ENCODE results near the gene PPL.
"Not testable (repeated sequence)": the region's sequence is repeated elsewhere in the genome, so short reads cannot be mapped to it uniquely, and the experiment has no call there.

Gene PPL

DNA sequence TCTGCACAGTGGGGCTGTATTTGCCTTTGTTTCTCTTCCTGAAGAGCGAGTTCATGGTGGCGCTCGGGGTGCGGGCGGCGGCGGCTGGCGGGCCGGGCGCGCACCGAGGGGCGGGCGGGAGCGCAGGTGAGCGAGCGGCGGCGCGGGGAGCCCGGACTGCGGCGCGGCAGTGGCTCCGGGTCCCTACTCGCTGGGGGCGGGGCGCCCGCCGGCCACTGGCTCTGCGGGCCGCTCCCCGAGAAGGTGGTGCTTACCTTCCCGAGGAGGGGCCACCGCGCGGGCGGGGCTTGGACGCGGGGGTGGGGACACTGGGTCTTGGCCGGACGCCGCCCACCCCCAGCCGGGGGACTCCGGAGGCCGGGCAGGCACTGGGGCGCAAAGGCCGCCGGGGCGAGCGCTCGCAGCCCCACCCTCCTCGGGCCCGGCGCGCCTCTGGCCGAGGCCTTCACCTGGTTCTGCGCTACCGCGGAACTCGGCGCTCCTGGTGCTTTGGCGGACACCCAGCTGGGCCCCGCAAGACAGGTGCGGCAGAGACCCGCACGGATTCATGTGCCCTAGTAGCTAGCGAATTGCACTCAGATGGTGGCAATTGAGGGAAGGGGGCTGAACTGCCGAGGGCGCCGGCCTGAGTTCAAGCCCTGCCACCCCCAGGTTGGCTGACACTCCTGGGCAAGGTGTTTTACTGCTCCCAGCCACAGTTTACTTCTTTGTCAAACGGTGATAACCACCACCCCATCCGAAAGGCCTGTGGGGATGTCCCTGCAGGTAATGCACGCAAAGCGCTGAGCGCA, at the start of gene PPL:
Gene PPL, minus strand, starts transcription at position 158 of the 791 bp plus-strand sequence. Its CDS starts 103 bp downstream, at position 55.
- DNase-seq: no peak

GRCh38 chr16:4984174-4984990, 47.4 kb upstream of the PPL start:
- no peak for DNase-seq

DNA sequence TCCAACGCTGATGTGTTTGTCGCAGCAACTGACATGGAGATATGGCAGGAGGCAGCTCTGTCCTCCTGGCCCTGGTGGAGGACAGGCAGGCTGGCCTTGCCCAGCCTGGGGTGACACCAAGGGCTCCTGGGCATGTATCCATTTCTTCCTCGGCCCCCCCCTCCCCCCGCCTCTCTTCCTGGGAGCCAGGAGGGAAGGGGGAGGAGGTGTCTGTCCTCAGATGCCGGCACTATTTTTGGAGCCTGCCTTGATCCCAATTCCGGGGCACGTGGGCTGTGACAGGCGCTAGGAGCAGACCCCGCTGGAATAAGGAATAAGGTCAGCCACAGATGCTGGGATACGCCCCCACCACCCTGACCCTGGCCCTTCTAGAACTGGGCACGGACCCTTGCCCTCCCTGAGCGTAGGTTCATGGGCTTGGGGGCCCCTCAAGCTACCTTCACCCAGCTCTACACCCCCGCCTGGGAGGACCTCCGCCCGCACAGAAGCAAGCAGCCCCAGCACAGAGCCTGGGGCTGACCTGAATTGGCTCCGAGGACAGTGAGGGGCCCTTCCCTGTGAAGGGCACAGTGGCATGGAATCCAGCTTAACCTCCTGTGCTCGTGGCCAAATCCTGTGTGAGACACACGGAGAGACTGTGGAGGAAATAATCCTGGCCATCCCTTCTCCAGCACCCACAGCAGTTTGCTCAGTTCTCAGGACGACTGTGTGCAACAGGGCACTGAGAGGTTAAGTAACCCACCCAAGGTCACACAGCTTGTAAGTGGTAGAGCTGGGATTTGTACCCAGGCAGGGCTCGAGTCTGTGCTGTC, 45.3 kb upstream of the PPL start:
- no peak for DNase-seq

DNA sequence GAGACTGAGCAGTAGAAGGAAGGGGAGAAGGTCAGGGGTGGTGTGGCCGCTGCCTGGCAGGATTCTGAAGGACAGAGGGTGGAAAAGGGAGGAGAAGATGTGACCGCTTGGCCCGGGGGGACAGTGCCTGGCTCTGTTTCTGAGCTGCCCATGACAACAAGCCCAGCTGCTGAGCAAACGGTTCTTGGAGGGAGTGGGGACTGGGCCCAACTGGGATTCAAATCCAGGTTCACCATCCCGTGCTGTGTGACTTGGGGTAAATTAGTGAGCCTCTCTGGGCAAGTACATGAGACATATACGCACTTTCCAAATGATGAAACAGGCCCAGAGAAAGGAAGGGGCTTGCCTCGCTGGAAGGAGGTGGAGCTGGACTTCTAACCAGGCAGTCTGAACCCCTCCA, 44.5 kb upstream of the PPL start:
- DNase-seq: no peak

DNA sequence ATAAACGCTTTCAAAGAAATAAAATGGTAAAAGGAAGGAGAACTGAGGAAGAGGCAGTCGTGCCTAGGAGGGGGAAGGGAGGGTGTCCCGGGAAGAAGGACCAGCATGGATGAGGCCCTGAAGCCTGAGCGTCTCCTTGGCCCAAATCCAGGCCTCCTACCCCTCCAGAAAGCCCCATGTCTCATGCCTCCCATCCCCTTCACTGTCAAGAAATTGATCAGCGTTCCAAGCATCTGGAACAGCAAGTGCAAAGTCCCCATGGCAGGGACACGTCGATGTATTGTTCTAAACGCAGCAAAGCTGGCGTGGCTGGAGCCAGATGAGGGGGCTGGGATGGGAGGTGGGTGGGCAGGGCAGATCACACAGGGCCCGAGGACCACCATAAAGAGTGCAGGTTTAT, 43.7 kb upstream of the PPL start:
- no peak for DNase-seq

- no peak for DNase-seq
These were observed 43.0 kb upstream of the PPL start for GRCh38 chr16:4979736-4980660.

DNA sequence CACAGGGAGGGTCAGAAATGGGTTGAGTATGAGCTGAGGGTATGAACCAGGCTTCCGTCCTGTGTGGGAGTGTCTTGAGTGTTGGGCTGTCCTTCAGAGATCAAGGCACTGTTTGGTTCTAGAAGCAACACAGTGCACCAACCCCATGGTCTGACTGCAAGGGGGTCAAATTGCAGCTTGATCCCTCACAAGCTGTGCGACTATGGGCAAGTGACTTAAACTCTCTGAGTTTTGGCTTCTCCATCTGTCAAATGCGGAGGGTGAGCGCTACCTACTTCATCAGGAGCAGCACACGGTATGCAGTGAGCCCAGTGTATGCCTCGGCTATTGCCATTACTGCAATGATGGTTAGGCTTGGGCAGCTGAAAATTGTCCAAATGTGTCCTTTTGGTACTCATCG, 42.2 kb upstream of the PPL start:
- no peak for DNase-seq

- no peak for DNase-seq
These were observed 39.7 kb upstream of the PPL start for GRCh38 chr16:4976611-4977145.

DNA sequence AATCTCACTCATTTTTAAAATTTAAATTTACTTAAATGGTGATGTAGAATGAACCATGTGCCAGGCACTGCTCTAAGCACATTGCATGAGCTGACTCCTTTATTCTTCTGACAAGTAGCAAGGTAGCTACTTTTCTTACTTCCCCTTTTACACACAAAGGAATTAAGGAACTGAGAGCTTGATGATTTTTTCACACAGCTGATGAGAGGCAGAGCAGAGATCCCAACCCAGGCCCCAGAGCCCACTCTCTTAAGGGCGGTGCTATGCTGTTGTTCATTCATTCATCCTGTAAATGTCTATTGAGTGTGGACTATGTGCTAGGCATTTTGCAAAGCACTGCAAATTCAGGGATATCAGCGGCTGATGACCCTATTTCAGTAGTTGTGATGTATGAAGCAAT, 39.1 kb upstream of the PPL start:
- DNase-seq: no peak

DNA sequence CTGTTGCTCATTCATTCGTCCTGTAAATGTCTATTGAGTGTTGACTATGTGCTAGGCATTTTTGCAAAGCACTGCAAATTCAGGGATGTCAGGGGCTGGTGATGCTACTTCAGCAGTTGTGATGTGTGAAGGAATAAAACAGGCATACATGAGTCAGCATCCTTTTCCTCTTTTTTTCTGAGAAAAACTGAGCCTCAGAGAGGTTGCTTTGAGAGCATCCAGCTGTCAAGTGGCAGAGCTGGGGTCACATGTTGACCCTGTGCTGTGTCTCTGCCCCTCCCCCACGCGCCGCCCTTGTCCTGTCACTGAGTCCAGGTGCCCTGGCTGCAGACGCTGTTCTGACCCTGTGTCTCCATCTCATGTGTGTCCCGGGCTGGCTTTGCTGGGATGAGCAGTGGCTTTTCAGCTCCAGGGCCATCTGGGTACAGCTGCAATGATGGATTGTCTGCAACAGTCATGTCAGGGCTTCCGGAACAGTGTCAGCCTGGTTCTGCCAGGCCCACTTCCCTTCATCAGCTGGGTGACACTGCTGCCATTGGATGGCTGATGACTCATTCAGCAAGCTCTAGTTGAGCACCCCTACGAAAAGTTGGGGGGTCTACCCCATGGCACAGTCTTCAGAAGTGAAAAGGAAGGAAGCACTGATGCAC, 36.1 kb upstream of the PPL start:
- no peak for DNase-seq

GRCh38 chr16:4970010-4970409, 33.1 kb upstream of the PPL start:
- DNase-seq: no peak

GRCh38 chr16:4968879-4969483, 32.0 kb upstream of the PPL start:
- DNase-seq: no peak

GRCh38 chr16:4968278-4968677, 31.3 kb upstream of the PPL start:
- not testable (repeated sequence) for DNase-seq

- DNase-seq: no peak
These were observed 29.9 kb upstream of the PPL start for GRCh38 chr16:4966736-4967453.

DNA sequence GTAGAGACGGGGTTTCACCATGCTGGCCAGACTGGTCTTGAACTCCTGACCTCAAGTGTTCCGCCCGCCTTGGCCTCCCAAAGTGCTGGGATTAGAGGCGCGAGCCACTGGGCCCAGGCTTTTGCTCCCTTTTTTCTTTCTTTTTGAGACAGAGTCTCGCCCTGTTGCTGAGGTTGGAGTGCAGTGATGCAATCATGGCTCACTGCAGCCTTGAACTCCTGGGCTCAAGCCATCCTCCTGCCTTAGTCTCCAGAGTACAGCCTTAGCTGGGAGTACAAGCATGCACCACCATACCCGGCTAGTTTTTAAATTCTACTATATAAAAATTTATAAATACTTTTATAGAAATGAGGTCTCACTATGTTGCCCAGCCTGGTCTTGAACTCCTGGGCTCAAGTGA, 26.6 kb upstream of the PPL start:
- not testable (repeated sequence) for DNase-seq

DNA sequence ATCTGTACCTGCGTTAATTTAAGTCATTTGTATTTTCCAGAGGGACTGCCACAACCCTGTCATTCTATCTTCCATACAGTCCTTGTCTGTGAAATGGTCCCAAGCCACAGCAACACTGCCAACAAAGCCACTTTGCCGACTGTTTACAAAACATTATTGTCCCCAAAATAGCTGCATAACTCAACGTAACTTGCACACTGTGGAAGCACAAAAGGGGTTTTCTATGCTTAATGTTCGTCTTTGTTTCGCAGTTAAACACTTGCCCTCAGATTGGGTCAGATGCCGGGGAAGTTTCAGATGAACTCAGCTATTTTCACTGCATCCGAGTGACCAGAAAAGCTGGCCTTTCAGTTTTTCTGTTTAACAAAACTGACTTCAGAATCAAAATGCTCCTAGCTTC, 25.8 kb upstream of the PPL start:
- no peak for DNase-seq

DNA sequence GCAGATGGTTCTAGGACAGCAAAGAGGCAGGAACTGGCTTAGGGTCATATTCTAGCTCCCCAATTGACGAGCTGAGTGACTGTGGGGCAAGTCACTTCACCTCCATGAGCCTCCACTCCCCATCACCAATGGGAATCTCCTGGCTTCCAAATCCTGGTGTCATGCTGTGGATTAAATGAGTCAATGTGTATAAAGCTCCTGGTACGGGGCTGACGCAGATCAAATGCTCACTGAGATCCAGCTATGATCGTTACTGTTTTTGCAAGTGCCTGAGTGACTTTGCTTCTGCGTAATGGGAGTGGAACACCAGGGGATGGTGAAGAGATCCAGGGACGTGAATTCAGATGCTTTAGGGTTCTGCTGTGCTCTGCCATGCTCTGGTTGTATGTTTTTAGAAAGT, 23.6 kb upstream of the PPL start:
- DNase-seq: no peak

- DNase-seq: no peak
These were observed 21.8 kb upstream of the PPL start for GRCh38 chr16:4958510-4959438.
